KBM-7 (cell line): Measurements from ENCODE around the gene IFRD1.
"Not testable (repeated sequence)": the region's sequence is repeated elsewhere in the genome, so short reads cannot be mapped to it uniquely, and the experiment has no call there.

Source experiments
- DNase-seq: peaks from one replicate; pipeline ENCODE4 v3.0.0-alpha.2; 2015
- in situ Hi-C: fragments of 300-500 bp; cut with MboI; formaldehyde crosslinking; loops from 2 replicates; pipeline ENCODE4 v1.14.3; 2020; ENCODE audit warnings: low sequenced_read_pairs, low pct_unique_long_range_greater_than_20kb, mixed read lengths

The IFRD1 gene

DNA sequence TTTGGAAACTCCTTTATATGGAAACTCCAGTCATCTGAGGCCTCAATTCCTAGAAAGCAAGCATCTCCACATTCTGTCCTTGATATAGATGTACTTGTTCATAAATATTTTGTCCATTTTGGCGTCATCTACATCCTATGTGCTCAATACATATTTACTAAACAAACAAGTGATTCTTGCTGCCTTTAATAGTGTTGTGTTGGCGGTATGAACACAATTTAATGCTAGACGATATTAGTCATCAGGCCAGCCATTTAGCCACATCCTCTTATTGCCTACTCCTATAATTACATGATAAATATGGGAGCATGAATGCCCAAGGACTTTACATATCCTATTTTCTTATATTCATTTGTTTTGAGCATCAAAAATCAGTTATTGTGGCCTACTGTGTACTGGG is 18.5 kb upstream of the IFRD1 start:
- in situ Hi-C loops = no loop called here
- no peak for DNase-seq

DNA sequence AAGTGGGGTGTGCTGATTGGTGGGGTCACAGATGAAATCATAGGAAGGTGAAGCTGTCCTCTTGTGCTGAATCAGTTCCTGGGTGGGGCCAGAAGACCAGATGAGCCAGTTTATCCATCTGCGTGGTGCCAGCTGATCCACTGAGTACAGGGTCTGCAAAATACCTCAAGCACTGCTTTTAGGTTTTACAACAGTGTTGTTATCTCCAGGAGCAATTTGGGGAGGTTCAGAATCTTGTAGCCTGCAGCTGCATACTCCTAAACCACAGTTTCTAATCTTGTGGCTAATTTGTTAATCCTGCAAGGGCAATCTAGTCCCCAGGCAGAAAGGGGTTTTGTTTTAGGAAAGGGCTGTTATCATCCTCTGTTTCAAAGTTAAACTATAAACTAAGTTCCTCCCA is 17.0 kb upstream of the IFRD1 start:
- peak; percentile 28 for DNase-seq
- in situ Hi-C loops = no loop called here

DNA sequence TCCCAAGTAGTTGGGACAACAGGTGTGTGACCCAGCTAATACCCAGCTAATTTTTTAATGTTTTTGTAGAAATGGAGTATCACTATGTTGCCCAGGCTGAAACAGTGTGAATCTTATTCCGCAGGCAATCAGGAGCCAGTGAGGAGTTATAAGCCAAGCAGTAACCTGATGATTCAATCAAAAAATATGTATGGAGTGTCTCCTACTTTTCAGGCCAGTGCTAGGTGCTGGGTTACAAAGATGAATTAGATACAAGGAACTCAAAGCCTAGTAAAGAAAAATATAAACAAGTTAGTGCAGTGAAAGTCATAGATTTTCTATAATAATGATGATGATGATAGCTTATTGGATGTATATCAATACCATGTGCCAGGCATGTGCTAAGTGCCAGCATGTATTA is 13.2 kb upstream of the IFRD1 start:
- no peak for DNase-seq
- in situ Hi-C loops = no loop called here

DNA sequence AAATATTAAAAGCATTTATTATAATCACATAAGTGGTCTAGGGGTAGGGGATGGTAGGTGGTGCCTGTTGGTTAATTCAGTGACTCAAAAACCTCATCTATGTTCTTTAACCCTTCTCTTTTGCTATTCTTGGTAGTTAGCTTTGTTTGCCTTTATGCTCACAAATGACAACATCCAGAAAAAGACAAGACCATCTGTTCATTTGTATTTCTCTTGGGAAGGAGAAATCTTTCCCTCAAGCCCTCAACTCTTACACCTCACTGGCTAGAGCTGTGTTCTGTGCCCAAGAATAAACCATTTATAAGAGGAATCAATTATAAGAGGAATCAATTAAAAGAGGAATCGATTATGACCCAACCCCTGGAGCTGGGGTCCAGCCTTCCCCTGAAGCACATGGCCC is 10.8 kb upstream of the IFRD1 start:
- DNase-seq = no peak
- in situ Hi-C loops = no loop called here

DNA sequence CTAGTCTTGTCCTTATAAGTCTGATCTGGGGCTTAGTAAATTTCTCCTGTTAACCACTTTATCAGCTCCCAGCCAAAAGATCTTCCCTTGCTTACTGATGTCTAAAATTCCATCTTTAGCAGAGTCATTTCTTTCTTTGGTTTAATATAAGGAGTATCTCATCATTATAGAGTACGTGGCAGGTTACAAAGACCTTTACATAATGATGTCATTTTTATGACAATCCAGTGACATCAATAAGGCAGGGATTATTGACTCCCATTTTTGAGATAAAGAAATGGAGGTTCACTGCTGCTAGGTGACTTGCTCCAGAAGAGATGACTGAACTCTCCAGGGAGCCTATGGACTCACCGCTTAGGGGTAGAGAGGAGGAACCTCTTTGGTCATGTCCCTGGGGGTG is 8.1 kb upstream of the IFRD1 start:
- in situ Hi-C loops = no loop called here
- no peak for DNase-seq

DNA sequence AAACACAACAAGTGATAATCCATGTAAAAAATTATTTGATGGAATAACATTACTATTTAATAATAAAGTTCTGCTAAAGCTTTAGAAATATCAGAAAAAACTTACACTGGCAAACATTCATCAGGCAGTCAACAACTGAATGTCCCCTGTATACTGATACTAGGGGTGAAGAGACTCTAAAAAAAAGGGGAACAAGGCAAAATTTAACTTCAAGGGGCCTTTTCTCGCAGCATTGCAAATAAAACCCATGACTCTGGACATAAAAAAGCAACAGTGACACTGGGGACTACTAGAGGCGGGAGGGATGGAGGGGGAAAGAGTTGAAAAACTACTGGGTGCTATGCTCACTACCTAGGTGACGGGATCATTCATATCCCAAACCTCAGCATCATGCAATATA is 5.8 kb upstream of the IFRD1 start:
- in situ Hi-C loops = no loop called here
- no peak for DNase-seq

DNA sequence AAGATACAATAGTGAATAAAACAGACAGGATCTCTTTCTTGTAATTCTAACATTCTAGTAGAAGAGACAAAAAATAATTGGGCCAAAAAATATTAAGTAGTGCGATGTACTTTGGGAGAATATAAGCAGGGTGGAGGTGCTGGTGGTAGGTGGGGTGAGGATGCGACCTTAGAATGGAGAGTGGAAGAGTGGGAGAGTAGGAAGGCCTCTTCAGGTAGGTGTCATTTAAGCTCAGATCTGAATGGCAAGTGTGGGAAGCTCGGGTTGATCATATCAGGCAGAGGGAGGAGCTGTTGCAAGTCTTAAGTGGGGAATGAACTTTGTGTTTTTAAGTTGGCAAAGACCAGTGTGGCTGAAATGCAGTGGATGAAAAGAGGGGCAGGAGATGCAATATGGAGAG is 3.8 kb upstream of the IFRD1 start:
- DNase-seq = no peak
- in situ Hi-C loops = no loop called here

DNA sequence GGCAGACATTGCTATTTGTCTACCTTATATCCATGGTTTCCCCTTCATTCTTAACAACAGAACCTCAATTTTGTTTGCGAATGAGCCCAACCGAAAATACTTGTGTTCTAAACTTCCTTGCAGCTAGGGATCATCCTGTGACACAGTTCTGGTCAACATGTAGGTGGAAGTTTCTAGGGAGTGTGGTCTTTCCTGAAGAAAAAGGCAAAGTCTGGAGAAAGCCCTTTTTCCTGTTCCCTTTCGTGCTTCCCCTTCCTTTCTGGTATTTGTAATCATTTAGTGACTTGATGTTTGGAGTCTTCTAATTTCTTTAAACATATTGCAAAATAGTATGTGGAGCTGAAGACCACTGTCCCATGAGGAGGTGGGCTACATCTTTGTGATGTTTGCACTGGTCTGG is 2.9 kb upstream of the IFRD1 start:
- DNase-seq = no peak
- in situ Hi-C loops = no loop called here

DNA sequence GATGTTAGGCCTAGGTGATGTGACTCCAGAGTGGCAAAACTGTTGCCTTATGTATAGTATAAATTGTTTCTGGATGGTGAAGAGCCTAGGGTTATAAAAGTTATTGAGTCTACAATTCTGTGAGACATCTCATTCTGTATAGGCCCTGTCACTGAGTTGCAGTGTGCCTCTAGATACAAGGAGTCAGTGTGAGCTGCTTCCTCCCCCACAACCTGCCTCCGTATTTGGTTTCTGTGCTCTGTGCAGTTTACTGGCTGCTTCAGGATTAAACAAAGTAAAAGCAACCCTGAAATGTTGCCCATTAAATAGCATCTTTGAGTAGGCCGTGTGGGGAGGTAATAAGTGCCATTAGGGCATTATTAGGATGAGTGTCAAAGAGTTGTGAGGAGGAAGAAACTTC is 1.9 kb upstream of the IFRD1 start:
- in situ Hi-C loops = no loop called here

DNA sequence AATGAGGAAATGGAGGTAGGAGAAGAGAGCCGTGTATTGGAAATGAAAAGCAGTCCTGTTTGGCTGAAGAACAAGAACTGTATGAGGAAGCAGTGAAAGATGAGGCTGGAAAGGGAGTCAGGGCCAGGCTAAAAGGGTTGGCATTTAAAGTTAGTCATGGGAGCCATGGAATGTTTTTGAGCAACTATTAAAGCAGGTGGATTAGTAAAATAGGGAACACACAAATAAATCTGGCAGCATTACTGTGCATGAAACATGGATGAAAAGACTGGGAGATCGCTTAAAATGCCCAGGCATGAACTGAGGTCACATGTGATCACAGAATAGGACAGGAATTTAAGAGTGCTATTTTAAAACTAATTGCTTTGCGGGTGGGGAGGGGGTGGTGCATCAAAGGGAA is 1.4 kb upstream of the IFRD1 start:
- DNase-seq = no peak
- in situ Hi-C loops = no loop called here

More for the DNA sequence above, 1.9 kb upstream of the IFRD1 start:
- DNase-seq = no peak

DNA sequence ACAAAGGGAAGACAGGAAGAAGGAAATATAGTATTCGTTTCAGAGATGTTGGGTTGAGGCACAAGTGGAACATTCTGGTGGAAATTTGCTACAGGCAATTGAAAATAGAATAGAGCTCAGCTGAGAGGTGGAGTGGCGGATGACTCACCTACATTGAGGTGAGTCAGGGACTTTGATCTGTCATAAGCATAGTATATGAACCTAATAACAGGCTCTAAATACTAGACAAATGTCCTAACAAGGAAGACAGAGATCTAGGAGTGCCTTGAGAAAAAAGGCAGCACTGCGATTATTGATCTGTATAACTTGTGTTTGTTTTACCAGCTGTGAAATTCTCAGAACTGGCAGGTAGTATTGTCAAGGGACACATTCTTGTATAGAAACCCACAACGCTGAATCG is 907 bp upstream of the IFRD1 start:
- in situ Hi-C loops = no loop called here
- DNase-seq = no peak

DNA sequence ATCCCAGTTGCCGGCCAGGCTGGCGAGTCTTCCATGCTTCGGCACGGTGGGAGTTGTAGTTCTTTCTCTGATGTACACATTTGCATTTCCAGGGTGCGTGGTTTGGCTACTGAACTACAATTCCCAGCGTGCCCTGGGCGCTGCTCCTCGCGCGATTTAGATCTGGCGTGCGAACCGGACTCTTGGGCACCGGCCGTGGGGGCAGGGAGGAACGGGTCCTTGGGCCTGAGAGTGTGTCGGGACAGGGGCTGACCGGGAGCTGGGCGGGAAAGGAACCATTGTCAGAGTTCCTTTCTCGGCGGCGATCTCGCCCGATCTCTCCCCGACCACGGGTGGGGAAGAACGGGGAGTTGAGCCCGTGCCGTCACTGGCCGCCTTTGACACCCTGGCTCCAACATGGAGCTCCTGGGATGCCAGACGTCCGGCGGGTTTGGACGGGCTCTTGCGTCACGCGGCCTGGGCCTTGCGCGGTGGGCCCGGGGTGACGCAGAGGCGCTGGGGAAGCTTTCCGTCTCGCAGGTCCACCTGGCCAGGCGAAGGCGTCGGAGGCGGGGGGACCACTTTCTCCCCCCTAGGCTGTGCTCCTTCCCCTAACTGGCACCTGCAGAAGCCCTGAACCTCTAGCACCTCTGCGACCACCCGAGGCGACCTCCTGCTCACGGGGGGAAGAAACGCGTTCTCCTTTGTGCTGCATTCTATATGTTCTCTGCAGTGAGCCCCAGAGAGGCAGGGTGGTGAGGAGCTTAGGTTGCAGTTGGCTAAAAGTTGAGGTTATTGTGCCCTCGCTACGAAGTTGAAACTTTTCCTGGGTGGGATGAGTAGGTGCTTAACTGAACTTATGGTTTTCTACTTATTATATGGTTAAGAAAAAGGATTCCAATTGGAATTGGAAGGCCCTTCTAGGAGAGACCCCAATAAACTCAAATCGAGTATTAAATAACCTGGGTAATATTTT is 824 bp downstream of the IFRD1 start:
- DNase-seq = peak; percentile 96
- in situ Hi-C loops = no loop called here

DNA sequence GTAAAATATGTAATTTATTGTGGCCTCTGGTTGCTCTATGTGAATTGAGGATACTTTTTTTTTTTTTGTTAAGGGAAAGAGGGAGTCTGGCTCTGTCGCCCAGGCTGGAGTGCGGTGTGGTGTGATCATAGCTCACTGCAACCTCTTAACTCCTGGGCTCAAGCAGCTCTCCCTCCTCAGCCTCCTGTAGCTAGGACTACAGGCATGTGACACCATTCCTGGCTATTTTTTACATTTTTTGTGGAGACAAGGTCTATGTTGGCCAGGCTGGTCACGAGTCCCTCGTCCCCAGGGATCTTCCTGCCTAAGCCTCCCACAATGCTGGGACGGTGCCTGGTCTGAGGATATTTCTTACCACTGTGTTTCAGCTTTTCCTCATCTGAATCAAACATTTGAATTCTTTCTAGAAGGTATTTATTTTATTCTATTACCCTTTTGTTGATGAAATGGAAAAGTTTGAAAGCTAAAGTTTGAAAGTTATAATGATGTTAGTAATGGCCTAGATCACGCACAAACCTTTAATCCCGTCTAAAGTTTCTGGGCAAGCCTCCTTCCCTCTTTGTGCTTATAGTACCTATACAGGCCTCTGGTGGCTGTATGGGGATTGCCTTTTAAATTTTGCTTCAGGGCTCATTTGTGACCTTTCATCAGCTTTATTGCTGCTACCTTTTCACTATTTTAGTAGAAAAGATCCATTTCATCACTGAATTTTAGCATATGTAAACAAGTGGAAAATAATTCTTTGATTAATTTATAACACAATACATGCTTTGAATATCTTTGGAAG is 2.0 kb downstream of the IFRD1 start:
- in situ Hi-C loops = no loop called here
- DNase-seq = peak; percentile 55

DNA sequence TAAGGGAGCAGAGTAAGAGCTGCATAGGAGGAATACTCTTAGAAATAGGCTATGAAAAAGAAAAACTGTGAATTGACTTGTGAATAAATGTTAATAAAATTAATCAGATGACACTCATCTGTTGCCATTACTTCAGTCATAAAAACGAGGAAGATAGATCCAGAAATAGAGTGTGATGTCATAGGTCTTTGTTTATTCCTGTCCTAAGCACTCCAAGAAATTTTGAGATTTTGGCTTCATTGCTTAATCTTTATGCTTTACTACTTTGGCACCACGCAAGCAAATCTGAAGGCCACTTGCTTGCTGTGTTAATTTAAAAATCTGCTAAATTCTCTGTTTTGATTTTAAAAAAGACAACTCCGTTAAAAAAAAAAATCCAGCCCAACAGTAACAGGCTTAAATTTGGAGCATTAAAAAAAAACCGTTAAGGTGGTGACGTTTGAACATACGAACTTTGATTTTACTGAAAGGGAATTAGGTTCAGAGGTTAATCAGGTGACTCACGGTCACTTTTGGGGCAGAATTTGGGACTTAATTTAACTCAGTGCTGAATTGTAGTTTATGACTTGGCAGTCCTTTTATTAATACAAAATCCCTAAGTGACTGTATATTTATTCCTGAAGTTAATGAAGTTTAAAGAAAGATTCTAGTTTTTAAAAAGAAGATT is 3.4 kb downstream of the IFRD1 start:
- in situ Hi-C loops = no loop called here

DNA sequence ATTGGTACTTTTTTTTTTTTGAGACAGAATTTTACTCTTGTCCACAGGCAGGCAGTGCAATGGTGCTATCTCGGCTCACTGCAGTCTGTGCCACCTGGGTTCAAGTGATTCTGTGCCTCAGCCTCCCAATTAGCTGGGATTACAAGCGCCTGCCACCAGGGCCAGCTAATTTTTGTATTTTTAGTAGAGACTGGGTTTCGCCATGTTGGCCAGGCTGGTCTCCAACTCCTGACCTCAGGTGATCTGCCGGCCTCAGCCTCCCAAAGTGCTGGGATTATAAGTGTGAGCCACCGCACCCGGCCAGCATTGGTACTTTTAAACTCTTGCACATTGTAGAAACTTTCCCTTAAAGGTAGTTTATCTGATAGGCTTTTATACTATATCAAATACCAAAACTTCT is 3.9 kb downstream of the IFRD1 start:
- in situ Hi-C loops, DNase-seq: not testable (repeated sequence)

More for the DNA sequence above, 3.4 kb downstream of the IFRD1 start:
- no peak for DNase-seq

DNA sequence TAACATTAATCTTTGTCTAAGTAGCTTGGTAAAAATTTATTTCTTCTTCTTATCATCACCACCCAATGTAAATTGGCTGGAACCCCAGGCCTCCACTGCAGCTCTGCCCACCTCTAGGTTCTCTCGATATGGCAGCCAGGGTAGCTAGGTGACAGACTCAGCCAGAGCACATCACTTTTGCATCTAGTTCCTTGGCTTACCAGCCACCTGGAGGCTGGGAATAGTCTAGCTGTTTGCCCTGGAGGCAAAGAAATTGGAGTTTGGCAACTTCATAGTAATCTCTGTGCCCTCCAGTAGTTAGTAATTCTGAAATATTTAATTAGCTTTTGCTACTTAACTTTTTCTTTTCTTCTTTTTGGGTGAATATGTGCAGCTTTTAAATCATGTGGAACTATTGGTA is 9.4 kb downstream of the IFRD1 start:
- in situ Hi-C loops = no loop called here
- DNase-seq = no peak

DNA sequence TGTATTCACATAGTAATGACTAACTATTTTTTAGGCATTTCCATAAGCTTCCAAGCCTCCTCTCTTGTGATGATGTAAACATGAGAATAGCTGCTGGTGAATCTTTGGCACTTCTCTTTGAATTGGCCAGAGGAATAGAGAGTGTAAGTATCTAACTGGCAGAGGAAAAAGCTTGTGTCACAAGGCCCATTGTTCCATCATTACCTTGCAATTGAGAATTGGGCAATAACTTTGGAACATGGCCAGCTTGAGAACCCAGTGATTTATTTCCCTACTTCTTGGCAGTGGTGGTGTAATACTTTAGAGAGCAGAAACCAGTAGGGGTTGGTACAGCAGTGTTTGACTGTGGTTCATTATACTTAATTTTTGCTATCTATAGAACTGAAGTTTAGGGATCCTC is 12.0 kb downstream of the IFRD1 start:
- peak; percentile 44 for DNase-seq
- in situ Hi-C loops = no loop called here

DNA sequence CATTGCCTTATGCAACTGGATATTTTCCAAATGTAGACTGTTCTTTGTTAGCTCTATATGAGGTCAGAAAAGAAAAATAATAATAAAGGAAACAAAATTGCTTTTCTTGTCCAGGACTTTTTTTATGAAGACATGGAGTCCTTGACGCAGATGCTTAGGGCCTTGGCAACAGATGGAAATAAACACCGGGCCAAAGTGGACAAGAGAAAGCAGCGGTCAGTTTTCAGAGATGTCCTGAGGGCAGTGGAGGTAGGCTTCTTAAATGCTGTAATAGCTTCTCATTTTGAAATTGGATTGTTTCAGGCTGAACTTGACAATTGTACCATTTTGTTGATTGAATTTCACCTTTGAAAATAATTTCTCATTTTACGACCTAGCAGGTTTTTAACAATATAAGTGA is 17.6 kb downstream of the IFRD1 start:
- no peak for DNase-seq
- in situ Hi-C loops = no loop called here

DNA sequence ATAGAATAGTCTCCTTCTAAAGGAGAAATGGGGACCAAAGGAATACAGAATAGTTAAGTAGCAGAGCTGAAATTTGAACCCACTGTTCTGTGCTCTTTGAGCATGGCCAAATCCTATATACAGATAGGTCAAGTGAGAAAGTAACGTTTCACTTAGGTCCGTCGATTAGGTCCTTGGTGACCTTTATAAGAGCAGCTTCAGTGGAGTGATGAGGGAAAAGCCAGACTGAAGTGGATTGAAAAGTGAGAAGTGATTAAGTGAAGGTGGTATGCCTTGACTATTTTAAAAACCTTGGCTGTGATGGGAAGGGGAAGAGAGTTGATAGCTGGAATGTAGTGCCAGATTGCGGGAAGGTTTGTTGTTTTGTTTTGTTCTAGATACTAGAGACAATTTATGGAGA is 19.9 kb downstream of the IFRD1 start:
- in situ Hi-C loops = no loop called here
- DNase-seq = no peak
